ENCODE results near the gene GOPC.

The GOPC gene

DNA sequence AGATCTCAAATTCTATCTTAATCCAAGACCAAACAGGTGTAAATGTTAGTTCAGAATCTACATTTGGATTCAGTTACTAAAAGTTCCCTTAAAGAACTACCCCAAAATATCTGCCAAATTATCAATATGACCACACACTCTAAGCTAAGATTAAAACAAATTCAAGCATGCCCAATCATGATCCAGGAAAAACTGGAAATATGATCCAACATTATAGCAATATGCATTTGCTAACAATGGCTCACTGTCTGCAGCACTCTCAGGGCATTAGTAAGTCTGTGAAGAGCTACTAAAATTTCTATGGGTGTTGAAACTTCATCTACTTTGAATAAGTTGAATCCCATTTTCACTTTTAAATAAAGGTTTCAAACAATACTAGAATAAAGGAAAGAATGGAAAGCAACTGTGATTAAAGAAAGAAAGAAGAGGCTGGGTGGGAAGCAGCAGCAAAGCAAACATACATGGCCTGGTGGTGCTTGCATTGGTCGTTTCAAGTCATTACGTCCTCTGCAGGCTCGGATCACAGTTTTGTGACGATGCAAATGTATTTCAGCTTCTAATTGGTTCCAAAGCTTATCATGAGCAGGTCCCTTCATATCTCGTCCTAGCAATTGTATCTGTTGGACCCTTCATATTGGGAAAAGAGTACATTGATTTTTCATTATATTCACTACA lies 29.2 kb downstream of the GOPC start:
- H3K4me3 ChIP-seq (ENCODE audit: low read length): no peak overlapping the region
- no peak for DNase-seq (ENCODE audit: low read depth)

DNA sequence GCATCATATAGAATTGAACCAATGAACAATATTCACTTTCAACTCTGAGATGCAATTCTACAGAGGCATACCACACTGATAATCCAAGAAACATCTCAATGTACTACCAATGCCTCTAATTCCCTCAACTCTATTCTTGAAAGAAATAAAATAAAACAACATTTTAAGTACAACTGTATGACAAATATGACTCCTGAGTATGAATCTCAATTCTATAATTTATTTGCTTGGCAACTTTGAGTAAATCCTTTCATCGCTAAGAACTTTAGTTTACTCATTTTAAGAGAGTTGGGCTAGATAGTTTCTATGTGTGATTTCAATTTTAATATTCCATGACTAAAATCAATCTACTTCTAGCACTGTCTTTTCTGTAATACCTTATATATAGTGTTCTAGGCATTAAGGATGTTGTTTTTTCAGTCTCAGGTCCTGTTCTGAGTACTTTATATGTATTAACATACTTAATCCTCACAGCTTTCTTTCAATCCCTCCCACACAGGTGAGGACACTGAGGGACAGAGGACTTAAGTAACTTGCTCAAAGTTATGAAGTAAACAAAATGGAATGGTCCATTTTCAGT lies 33.4 kb downstream of the GOPC start:
- TF ChIP-seq, protein P1, sequence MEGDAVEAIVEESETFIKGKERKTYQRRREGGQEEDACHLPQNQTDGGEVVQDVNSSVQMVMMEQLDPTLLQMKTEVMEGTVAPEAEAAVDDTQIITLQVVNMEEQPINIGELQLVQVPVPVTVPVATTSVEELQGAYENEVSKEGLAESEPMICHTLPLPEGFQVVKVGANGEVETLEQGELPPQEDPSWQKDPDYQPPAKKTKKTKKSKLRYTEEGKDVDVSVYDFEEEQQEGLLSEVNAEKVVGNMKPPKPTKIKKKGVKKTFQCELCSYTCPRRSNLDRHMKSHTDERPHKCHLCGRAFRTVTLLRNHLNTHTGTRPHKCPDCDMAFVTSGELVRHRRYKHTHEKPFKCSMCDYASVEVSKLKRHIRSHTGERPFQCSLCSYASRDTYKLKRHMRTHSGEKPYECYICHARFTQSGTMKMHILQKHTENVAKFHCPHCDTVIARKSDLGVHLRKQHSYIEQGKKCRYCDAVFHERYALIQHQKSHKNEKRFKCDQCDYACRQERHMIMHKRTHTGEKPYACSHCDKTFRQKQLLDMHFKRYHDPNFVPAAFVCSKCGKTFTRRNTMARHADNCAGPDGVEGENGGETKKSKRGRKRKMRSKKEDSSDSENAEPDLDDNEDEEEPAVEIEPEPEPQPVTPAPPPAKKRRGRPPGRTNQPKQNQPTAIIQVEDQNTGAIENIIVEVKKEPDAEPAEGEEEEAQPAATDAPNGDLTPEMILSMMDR (conservative IDR thresholded peaks at IDR 0.05; ENCODE audit: low read length): no peak
- DNase-seq (ENCODE audit: low read depth): no peak
- H3K4me3 ChIP-seq (ENCODE audit: low read length): no peak overlapping the region

More for the DNA sequence above, 29.2 kb downstream of the GOPC start:
- TF ChIP-seq, protein P1 (conservative IDR thresholded peaks at IDR 0.05; ENCODE audit: low read length): no peak

DNA sequence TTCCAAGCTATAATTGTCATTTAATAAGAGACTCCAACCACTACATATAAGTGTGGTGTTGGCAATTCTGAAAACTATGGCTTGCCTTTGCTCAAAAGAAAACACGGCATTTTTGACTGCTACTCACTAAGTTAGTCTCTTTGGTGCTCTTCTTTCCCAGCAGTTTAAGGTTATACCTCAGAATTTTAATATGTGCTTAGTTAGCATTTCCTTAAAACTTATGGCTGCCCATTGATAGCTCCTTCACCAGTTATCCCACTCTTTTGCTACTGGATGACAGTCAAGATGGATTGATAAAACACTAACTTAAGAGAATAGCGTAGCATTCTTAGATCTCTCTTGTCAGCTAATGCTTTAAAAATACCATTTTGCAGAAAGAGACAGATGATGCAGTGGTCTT lies 34.1 kb downstream of the GOPC start:
- TF ChIP-seq, protein P1 (conservative IDR thresholded peaks at IDR 0.05; ENCODE audit: low read length): no peak
- DNase-seq (ENCODE audit: low read depth): no peak

DNA sequence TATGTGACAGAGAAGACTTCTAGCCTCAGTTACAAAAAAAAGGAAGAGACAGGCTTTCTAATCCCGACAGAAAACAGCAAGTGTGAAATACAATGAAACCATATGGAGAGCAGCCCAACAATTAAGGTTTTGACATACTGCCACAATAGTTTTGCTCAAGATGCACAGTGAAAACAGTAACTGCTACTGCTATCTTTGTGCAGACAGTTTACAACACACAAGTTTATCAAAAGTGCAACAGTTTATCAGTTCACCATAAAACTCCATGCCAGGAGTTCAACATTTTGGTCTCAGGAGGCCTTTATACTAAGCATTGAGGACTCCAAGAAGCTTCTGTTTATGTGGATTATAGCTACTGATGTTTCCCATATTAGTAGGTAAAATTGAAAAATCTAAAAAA lies 37.6 kb downstream of the GOPC start:
- TF ChIP-seq, protein P1 (conservative IDR thresholded peaks at IDR 0.05; ENCODE audit: low read length): no peak
- no peak for DNase-seq (ENCODE audit: low read depth)

More for the DNA sequence above, 34.1 kb downstream of the GOPC start:
- H3K4me3 ChIP-seq (ENCODE audit: low read length): no peak overlapping the region

DNA sequence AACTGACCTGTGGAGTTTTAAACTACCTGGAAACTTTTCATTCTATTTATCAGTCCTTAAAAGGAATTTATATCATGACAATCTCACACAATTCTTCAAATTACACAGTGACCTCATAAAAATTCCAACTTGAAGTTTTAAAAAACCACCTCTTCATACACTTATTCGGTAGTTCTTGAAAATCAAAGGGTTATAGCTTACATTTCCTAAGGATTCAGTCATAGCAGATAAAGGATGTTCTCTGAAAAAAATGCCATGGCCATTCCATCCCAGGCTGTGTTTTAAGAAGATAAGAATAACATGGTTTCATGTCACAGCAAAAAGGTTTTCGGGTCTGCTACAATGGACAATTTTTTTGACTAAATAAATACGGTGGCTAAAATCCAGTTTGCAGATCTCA lies 41.2 kb downstream of the GOPC start:
- TF ChIP-seq, protein P1 (conservative IDR thresholded peaks at IDR 0.05; ENCODE audit: low read length): no peak
- no peak for DNase-seq (ENCODE audit: low read depth)

More for the DNA sequence above, 37.6 kb downstream of the GOPC start:
- no peak overlapping the region for H3K4me3 ChIP-seq (ENCODE audit: low read length)

DNA sequence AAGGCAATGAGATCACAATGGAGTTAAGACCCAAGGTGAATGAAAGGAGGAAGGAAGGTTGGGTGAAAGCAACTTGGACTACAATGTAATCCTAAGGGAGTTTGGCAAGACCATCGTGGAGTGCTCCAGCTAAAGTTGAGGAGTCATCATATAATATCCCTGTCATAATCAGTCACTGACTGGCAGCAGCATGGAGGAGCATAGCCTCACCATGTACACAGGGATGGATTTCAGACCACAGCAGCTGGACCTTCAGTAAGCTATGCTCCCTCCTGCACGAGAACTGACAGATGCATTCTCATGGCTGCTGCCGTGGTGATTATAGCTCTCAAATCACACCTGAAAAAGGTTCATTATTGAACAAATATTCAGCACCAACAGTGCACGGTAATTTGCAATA lies 43.0 kb downstream of the GOPC start:
- TF ChIP-seq, protein P1 (conservative IDR thresholded peaks at IDR 0.05; ENCODE audit: low read length): no peak
- DNase-seq (ENCODE audit: low read depth): no peak

More for the DNA sequence above, 41.2 kb downstream of the GOPC start:
- H3K4me3 ChIP-seq (ENCODE audit: low read length): no peak overlapping the region

DNA sequence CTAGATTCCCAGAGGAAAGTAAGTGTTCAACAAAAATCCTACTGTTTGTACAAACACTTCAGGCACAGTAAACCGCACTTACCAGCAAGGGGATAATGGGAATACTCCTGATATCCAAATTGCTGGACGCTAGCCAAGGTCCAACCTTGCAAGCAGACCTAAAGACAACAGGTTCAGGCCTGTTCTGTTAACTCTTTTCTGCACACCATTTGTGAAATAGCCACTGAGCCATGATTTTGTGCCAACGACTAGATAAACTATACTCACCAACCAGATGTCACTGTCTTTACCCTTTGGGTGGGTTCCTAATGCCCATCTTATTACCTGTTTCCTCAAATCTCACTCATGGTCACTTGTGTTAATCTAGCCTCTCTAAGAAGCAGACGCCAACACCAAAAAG lies 43.5 kb downstream of the GOPC start:
- DNase-seq (ENCODE audit: low read depth): no peak
- TF ChIP-seq, protein P1 (conservative IDR thresholded peaks at IDR 0.05; ENCODE audit: low read length): no peak

More for the DNA sequence above, 43.0 kb downstream of the GOPC start:
- H3K4me3 ChIP-seq (ENCODE audit: low read length): no peak overlapping the region

More for the DNA sequence above, 43.5 kb downstream of the GOPC start:
- no peak overlapping the region for H3K4me3 ChIP-seq (ENCODE audit: low read length)
